HL-60 (cell line): ENCODE measurements around the gene MYMX.

Experiments used
- DNase-seq, 2 experiments: peaks; one replicate each; pipeline ENCODE4 v3.0.0-alpha.2; 2010 to 2020; ENCODE audit warnings: low read depth in 1 of 2, low spot score in 1 of 2
- H3K27ac ChIP-seq: fragments of 250-450 bp; sonication (Bioruptor Pico); replicated peaks from 2 replicates; pipeline ENCODE4 v1.5.1; 2020; ENCODE audit warnings: mild to moderate bottlenecking, moderate library complexity
- H3K27me3 ChIP-seq: fragments of 250-450 bp; sonication (Bioruptor Pico); 2 replicates; pipeline ENCODE4 v1.5.1; 2021; ENCODE audit warnings: mild to moderate bottlenecking, moderate library complexity; ENCODE audit not compliant: insufficient read depth, poor library complexity, severe bottlenecking
- H3K4me3 ChIP-seq: replicated peaks from 2 replicates; pipeline ENCODE4 v1.5.1; 2011; ENCODE audit warnings: mild to moderate bottlenecking, control low read depth, low read length; ENCODE audit not compliant: insufficient read depth
- GABPA ChIP-seq: IDR thresholded peaks from 2 replicates; pipeline ENCODE4 v1.6.1; 2012; ENCODE audit warnings: low read depth
- POLR2AphosphoS5 ChIP-seq: IDR thresholded peaks from 2 replicates; pipeline ENCODE4 v1.6.1; 2012; ENCODE audit warnings: low read depth
- SPI1 ChIP-seq: IDR thresholded peaks from 2 replicates; pipeline ENCODE4 v1.6.1; 2012; ENCODE audit warnings: low read depth, mild to moderate bottlenecking, borderline replicate concordance
- TF ChIP-seq, protein P1 (sequence below): IDR thresholded peaks from one replicate; pipeline ENCODE4 v1.5.1; 2011; ENCODE audit warnings: low read length, control low read depth, inconsistent platforms; ENCODE audit not compliant: insufficient read depth
- TF ChIP-seq, protein P2 (sequence below): IDR thresholded peaks from 2 replicates; pipeline ENCODE4 v1.6.1; 2012; ENCODE audit warnings: low read depth; ENCODE audit not compliant: insufficient replicate concordance

The MYMX gene

DNA sequence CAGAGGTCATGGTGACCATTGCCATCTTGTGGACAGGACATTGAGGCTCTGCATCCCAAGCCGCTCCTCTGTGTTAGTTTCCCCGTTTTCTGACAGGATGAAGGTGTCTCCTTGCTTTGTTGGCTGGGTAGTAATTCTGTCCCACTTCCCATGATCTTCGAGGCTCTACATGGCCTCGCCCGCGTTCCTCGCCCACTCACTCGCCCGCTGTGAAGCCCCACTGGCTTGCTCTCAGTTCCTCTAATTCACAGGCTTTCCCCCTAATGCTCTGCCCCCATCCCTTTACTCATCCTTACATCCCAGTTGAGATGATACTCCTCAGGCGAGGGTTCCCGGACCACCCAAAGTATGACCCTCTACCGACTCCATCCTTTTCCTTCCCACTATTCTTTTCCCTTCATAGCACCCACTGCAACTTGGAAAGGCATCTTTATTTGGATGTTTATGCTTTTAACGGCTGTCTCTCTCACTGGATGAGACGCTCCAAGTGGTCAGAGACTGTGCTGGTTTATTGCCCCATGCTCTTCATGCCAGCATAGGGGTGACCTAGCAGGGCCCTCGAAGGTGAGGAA is 41.1 kb downstream of the MYMX start:
- DNase-seq = no peak
- Histone ChIP-seq H3K4me3 (peak overlapping the region; percentile 91), H3K27me3 (no peaks in the 10 kb centered on the region), H3K27ac (peak overlapping the region; percentile 31)
- TF ChIP-seq, protein P1, sequence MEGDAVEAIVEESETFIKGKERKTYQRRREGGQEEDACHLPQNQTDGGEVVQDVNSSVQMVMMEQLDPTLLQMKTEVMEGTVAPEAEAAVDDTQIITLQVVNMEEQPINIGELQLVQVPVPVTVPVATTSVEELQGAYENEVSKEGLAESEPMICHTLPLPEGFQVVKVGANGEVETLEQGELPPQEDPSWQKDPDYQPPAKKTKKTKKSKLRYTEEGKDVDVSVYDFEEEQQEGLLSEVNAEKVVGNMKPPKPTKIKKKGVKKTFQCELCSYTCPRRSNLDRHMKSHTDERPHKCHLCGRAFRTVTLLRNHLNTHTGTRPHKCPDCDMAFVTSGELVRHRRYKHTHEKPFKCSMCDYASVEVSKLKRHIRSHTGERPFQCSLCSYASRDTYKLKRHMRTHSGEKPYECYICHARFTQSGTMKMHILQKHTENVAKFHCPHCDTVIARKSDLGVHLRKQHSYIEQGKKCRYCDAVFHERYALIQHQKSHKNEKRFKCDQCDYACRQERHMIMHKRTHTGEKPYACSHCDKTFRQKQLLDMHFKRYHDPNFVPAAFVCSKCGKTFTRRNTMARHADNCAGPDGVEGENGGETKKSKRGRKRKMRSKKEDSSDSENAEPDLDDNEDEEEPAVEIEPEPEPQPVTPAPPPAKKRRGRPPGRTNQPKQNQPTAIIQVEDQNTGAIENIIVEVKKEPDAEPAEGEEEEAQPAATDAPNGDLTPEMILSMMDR = no peak
- TF ChIP-seq SPI1 = no peak
- TF ChIP-seq POLR2AphosphoS5 = no peak; the same call in 1 of the 2 replicates
- TF ChIP-seq GABPA = no peak
- TF ChIP-seq, protein P2, sequence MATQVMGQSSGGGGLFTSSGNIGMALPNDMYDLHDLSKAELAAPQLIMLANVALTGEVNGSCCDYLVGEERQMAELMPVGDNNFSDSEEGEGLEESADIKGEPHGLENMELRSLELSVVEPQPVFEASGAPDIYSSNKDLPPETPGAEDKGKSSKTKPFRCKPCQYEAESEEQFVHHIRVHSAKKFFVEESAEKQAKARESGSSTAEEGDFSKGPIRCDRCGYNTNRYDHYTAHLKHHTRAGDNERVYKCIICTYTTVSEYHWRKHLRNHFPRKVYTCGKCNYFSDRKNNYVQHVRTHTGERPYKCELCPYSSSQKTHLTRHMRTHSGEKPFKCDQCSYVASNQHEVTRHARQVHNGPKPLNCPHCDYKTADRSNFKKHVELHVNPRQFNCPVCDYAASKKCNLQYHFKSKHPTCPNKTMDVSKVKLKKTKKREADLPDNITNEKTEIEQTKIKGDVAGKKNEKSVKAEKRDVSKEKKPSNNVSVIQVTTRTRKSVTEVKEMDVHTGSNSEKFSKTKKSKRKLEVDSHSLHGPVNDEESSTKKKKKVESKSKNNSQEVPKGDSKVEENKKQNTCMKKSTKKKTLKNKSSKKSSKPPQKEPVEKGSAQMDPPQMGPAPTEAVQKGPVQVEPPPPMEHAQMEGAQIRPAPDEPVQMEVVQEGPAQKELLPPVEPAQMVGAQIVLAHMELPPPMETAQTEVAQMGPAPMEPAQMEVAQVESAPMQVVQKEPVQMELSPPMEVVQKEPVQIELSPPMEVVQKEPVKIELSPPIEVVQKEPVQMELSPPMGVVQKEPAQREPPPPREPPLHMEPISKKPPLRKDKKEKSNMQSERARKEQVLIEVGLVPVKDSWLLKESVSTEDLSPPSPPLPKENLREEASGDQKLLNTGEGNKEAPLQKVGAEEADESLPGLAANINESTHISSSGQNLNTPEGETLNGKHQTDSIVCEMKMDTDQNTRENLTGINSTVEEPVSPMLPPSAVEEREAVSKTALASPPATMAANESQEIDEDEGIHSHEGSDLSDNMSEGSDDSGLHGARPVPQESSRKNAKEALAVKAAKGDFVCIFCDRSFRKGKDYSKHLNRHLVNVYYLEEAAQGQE = no peak

DNA sequence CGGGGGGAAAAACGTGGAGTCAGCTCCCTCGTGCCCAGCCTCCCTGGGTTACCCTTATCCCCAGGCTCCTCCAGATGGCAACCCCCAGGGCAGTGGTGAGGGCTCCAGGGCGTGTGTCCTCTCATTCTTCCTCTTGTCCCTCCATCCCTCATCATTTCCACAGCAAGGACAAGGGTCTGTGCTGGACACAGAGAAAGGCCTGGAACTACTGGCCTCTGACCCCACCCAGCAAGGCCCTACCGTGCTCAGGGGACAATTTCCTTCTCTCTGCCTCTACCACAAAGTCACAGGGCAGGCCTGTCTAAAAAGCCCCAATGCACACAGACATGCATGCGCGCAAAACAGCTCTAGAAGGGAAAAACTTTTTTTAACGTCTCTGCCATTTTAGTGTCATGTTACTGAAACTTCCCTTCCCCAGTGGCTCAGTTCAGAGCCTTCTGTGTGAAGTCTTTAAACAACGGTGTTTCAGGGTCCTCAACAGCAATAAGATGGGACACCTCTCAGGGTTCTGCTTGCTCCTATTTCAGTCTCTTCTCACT is 41.7 kb downstream of the MYMX start:
- no peak overlapping the region for H3K4me3 ChIP-seq
- no peak overlapping the region; the same call in 1 of the 2 replicates for H3K27ac ChIP-seq
- TF ChIP-seq POLR2AphosphoS5 = no peak; the same call in 1 of the 2 replicates
- no peak for TF ChIP-seq GABPA
- TF ChIP-seq, protein P1 = no peak
- TF ChIP-seq SPI1 = no peak
- TF ChIP-seq, protein P2 = no peak
- no peaks in the 10 kb centered on the region for H3K27me3 ChIP-seq
- DNase-seq = no peak

GRCh38 chr6:44258921-44259320 is 42.2 kb downstream of the MYMX start:
- no peak for DNase-seq
- Histone ChIP-seq H3K27me3 (no peaks in the 10 kb centered on the region), H3K4me3 (no peak overlapping the region), H3K27ac (no peak overlapping the region)
- no peak for TF ChIP-seq GABPA
- no peak for TF ChIP-seq POLR2AphosphoS5
- no peak for TF ChIP-seq SPI1
- TF ChIP-seq, protein P2 = no peak
- TF ChIP-seq, protein P1 = no peak
